ENCODE data around the gene RAB31.
A peak's percentile ranks its signal among the peaks of the same experiment; 100 is the strongest.

Gene RAB31

GRCh38 chr18:9691235-9691634 lies 16.9 kb upstream of the RAB31 start:
- DNase-seq: no peak

GRCh38 chr18:9694174-9694573 lies 13.9 kb upstream of the RAB31 start:
- no peak for DNase-seq

- DNase-seq: no peak
Measured at GRCh38 chr18:9694952-9695495, 13.1 kb upstream of the RAB31 start.

- DNase-seq: no peak
Measured at GRCh38 chr18:9695605-9696004, 12.5 kb upstream of the RAB31 start.

- no peak for DNase-seq
Measured at GRCh38 chr18:9696112-9696511, 12.0 kb upstream of the RAB31 start.

- no peak for DNase-seq
Measured at GRCh38 chr18:9696701-9697100, 11.4 kb upstream of the RAB31 start.

- DNase-seq: no peak
Measured at GRCh38 chr18:9697121-9697520, 11.0 kb upstream of the RAB31 start.

GRCh38 chr18:9698497-9698896 lies 9.6 kb upstream of the RAB31 start:
- DNase-seq: no peak

GRCh38 chr18:9700261-9700796 lies 7.8 kb upstream of the RAB31 start:
- DNase-seq: no peak

- DNase-seq: no peak
Measured at GRCh38 chr18:9701609-9702349, 6.3 kb upstream of the RAB31 start.

GRCh38 chr18:9704233-9705118 lies 3.6 kb upstream of the RAB31 start:
- no peak for DNase-seq

GRCh38 chr18:9705183-9705829 lies 2.8 kb upstream of the RAB31 start:
- no peak for DNase-seq

- DNase-seq: no peak
Measured at GRCh38 chr18:9706081-9706935, 1.8 kb upstream of the RAB31 start.

- DNase-seq: peak in 2 of 51 donors; percentile 52 to 56
Measured at GRCh38 chr18:9707381-9708056, 582 bp upstream of the RAB31 start.

GRCh38 chr18:9708434-9709303 lies 568 bp downstream of the RAB31 start:
- DNase-seq: peak in 6 of 51 donors; percentile 15 to 41 (median 20)

GRCh38 chr18:9709304-9709877 lies 1.3 kb downstream of the RAB31 start:
- DNase-seq: peak in 5 of 51 donors; percentile 8 to 30 (median 24)

GRCh38 chr18:9710037-9710436 lies 1.9 kb downstream of the RAB31 start:
- no peak for DNase-seq

- no peak for DNase-seq
Measured at GRCh38 chr18:9711361-9712129, 3.4 kb downstream of the RAB31 start.
